ENCODE data around the gene FLT3. TPM values are rescaled to one million over a fixed set of nuclear protein-coding genes. Genes with fewer than 3 reads are reported as not detected.

FLT3 gene
- total and polyA plus RNA-seq, 10 of the 15 experiments (the other 5 are each of a cell fraction or from before 2014, with no cell fraction given), result 0.04 to 0.19 (median 0.11) TPM; not detected in 1

DNA sequence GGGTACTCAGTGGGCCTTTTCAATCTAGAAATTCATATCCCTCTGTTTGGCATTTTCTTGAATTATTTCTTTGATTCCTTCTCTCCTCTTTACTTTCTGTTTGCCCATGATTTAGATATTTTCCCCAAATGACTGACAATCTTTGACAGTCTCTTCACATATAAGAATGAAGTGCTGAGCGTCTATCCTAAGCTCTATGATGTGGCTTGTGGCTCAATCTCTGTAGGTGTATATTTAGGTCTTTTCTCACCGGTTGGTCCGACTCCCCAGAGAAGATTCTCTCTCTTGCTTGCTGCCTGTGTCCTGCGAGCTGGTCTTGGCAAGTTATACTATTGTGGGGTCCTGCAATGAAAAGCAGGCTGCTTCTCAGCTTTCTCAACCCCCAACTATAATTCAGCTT lies 29.0 kb downstream of the FLT3 start:
- Histone ChIP-seq H3K36me3 (ENCODE audit: control insufficient read depth in 2 of 2, insufficient read depth in 2 of 2, low read length in 1 of 2) (no peaks in the 10 kb centered on the region), H3K9ac (ENCODE audit: control insufficient read depth, insufficient read depth, low read length) (no peak overlapping the region), H3K4me1 (ENCODE audit: control insufficient read depth, insufficient read depth, low read length) (no peaks in the 10 kb centered on the region), H4K20me1 (ENCODE audit: control insufficient read depth, insufficient read depth) (no peaks in the 10 kb centered on the region), H2AFZ (ENCODE audit: control insufficient read depth, low read depth, low read length) (no peak overlapping the region), H3K79me2 (ENCODE audit: control insufficient read depth, insufficient read depth, low read length) (no peaks in the 10 kb centered on the region), H3K4me3 (no peak overlapping the region), H3K27me3 (replicated peaks in 1 of 2; ENCODE audit: control insufficient read depth in 2 of 2, insufficient read depth in 2 of 2, low read length in 1 of 2) (no peaks in the 10 kb centered on the region), H3K9me3 (replicated peaks; ENCODE audit: control insufficient read depth, insufficient read depth, low read length) (no peaks in the 10 kb centered on the region), H3K27ac (ENCODE audit: control insufficient read depth, insufficient read depth) (no peak overlapping the region), H3K4me2 (ENCODE audit: control insufficient read depth, insufficient read depth) (no peak overlapping the region)
- TF ChIP-seq HDGF (IDR thresholded peaks at IDR 0.05) (no peak), RUNX3 (IDR thresholded peaks at IDR 0.05; ENCODE audit: low read length) (peak; percentile 42; the same call in 1 of the 2 replicates), BRCA1 (IDR thresholded peaks at IDR 0.05; ENCODE audit: low read depth, low read length) (no peak), GATAD2B (conservative IDR thresholded peaks at IDR 0.05; ENCODE audit: low read depth) (no peak), MXI1 (IDR thresholded peaks at IDR 0.05; ENCODE audit: low read depth, low read length) (no peak)
- CTCF ChIA-PET, result interaction anchor here (0.6 to 1.5 kb wide), 3 partner anchors 9 to 1125 kb away, joined by 3 read pairs; no protein-coding TSS in a partner anchor
- FAIRE-seq, result no peak
- SMC1A ChIA-PET (ENCODE audit: uncharacterized antibody, unreplicated experiment), result interaction anchor here (1.1 kb wide), 1 partner anchor 9 kb away, joined by 3 read pairs; no protein-coding TSS in a partner anchor
- no peak for DNase-seq (ENCODE audit: low read depth, low spot score)
- RAD21 ChIA-PET (ENCODE audit: unreplicated experiment), result no interaction called here
- no TSS peak for BruUV-seq (replicated peaks)
- intact Hi-C loops (cut with micrococcal nuclease; ENCODE audit: unreplicated experiment) (no loop called here), in situ Hi-C loops (cut with MboI) (no loop called here)
- no peak for ATAC-seq
- WGBS (ENCODE audit: insufficient coverage, insufficient replicate concordance, low lambda C conversion rate, missing lambda C conversion rate), result 36% methylated on average over 4 of the region's 4 CpGs
- POLR2A ChIA-PET, result no interaction called here

GRCh38 chr13:28067491-28067890 lies 32.9 kb downstream of the FLT3 start:
- no peak overlapping the region for H3K9ac ChIP-seq (ENCODE audit: control insufficient read depth, insufficient read depth, low read length)
- CTCF ChIA-PET, result no interaction called here
- H4K20me1 ChIP-seq (ENCODE audit: control insufficient read depth, insufficient read depth), result no peaks in the 10 kb centered on the region
- no peak overlapping the region for H3K4me2 ChIP-seq (ENCODE audit: control insufficient read depth, insufficient read depth)
- RAD21 ChIA-PET (ENCODE audit: unreplicated experiment), result interaction anchor here (0.5 to 1.9 kb wide), 2 partner anchors 10 to 83 kb away, joined by 4 read pairs; no protein-coding TSS in a partner anchor
- POLR2A ChIA-PET, result no interaction called here
- no peak for DNase-seq (ENCODE audit: low read depth, low spot score)
- no peaks in the 10 kb centered on the region for H3K4me1 ChIP-seq (ENCODE audit: control insufficient read depth, insufficient read depth, low read length)
- BruUV-seq (replicated peaks), result no TSS peak
- no peak for ATAC-seq
- FAIRE-seq, result no peak
- no peaks in the 10 kb centered on the region for H3K9me3 ChIP-seq (replicated peaks; ENCODE audit: control insufficient read depth, insufficient read depth, low read length)
- 85% methylated on average over 3 of the region's 3 CpGs for whole genome bisulfite sequencing (ENCODE audit: insufficient coverage, insufficient replicate concordance, low lambda C conversion rate, missing lambda C conversion rate)
- in situ Hi-C loops (cut with MboI) (no loop called here), intact Hi-C loops (cut with micrococcal nuclease; ENCODE audit: unreplicated experiment) (loop anchor here (10.0 kb wide), 1 partner anchor 567 kb away; no protein-coding TSS in a partner anchor)
- H3K36me3 ChIP-seq (ENCODE audit: control insufficient read depth in 2 of 2, insufficient read depth in 2 of 2, low read length in 1 of 2), result no peaks in the 10 kb centered on the region
- no peak overlapping the region for H2AFZ ChIP-seq (ENCODE audit: control insufficient read depth, low read depth, low read length)
- no peaks in the 10 kb centered on the region for H3K27me3 ChIP-seq (replicated peaks in 1 of 2; ENCODE audit: control insufficient read depth in 2 of 2, insufficient read depth in 2 of 2, low read length in 1 of 2)
- no peak overlapping the region for H3K4me3 ChIP-seq
- H3K79me2 ChIP-seq (ENCODE audit: control insufficient read depth, insufficient read depth, low read length), result no peaks in the 10 kb centered on the region
- SMC1A ChIA-PET (ENCODE audit: uncharacterized antibody, unreplicated experiment), result interaction anchor here (1.4 kb wide), 1 partner anchor 10 kb away, joined by 4 read pairs; no protein-coding TSS in a partner anchor
- H3K27ac ChIP-seq (ENCODE audit: control insufficient read depth, insufficient read depth), result no peak overlapping the region
- TF ChIP-seq HDAC2 (IDR thresholded peaks at IDR 0.05) (no peak), ZBED1 (IDR thresholded peaks at IDR 0.05; ENCODE audit: borderline replicate concordance) (no peak), ZNF592 (IDR thresholded peaks at IDR 0.05) (no peak), CHD2 (IDR thresholded peaks at IDR 0.05; ENCODE audit: borderline replicate concordance, low read depth, low read length) (no peak), POLR2A (IDR thresholded peaks at IDR 0.05; ENCODE audit: low read depth, low read length) (no peak), SREBF2 (IDR thresholded peaks at IDR 0.05; ENCODE audit: low read length) (no peak), BRCA1 (IDR thresholded peaks at IDR 0.05; ENCODE audit: low read depth, low read length) (no peak), YBX1 (IDR thresholded peaks at IDR 0.05) (no peak), JUNB (IDR thresholded peaks at IDR 0.05) (no peak), CREM (IDR thresholded peaks at IDR 0.05; ENCODE audit: low read depth) (no peak), FOXK2 (IDR thresholded peaks at IDR 0.05) (no peak), TAF1 (IDR thresholded peaks at IDR 0.05; ENCODE audit: borderline replicate concordance, low read depth, low read length) (no peak), ZNF274 (IDR thresholded peaks at IDR 0.05; ENCODE audit: insufficient read depth, insufficient read length) (no peak)
